ENCODE data around the gene IGSF5. TPM values are rescaled to one million over a fixed set of nuclear protein-coding genes. Genes with fewer than 3 reads are reported as not detected.
"Not testable (repeated sequence)": the region's sequence is repeated elsewhere in the genome, so short reads cannot be mapped to it uniquely, and the experiment has no call there.

The IGSF5 gene
- total RNA-seq, result not detected

GRCh38 chr21:39744883-39745282 is at the start of gene IGSF5:
Gene IGSF5 (plus strand): TSS chr21:39745183. CDS start chr21:39745510, 327 bp downstream.
- not testable (repeated sequence) for H3K4me3 Mint-ChIP-seq; H3K27me3 Mint-ChIP-seq; H3K9me3 Mint-ChIP-seq; H3K27ac Mint-ChIP-seq; H3K4me1 Mint-ChIP-seq; ATAC-seq (replicated peaks); H3K36me3 Mint-ChIP-seq (ENCODE audit: low read depth)

- Mint-ChIP-seq H3K4me3 (no peak overlapping the region), H3K9me3 (no peaks in the 10 kb centered on the region), H3K27me3 (peaks cover 4% of the 10 kb centered on the region), H3K4me1 (no peaks in the 10 kb centered on the region), H3K27ac (no peak overlapping the region), H3K36me3 (ENCODE audit: low read depth) (no peaks in the 10 kb centered on the region)
- no peak for ATAC-seq (replicated peaks)
These were observed 48.8 kb upstream of the IGSF5 start for GRCh38 chr21:39696196-39696595.

- H3K4me1 Mint-ChIP-seq, result no peaks in the 10 kb centered on the region
- H3K27ac Mint-ChIP-seq, result no peak overlapping the region
- H3K9me3 Mint-ChIP-seq, result no peaks in the 10 kb centered on the region
- peaks cover 4% of the 10 kb centered on the region for H3K27me3 Mint-ChIP-seq
- no peaks in the 10 kb centered on the region for H3K36me3 Mint-ChIP-seq (ENCODE audit: low read depth)
- no peak for ATAC-seq (replicated peaks)
- no peak overlapping the region for H3K4me3 Mint-ChIP-seq
These were observed 48.4 kb upstream of the IGSF5 start for GRCh38 chr21:39696618-39697017.

GRCh38 chr21:39700318-39700717 is 44.7 kb upstream of the IGSF5 start:
- Mint-ChIP-seq H3K4me3 (no peak overlapping the region), H3K9me3 (no peaks in the 10 kb centered on the region), H3K4me1 (no peaks in the 10 kb centered on the region), H3K27me3 (peaks cover 4% of the 10 kb centered on the region), H3K27ac (no peak overlapping the region), H3K36me3 (ENCODE audit: low read depth) (no peaks in the 10 kb centered on the region)
- no peak for ATAC-seq (replicated peaks)

- H3K27ac Mint-ChIP-seq, result no peak overlapping the region
- no peak overlapping the region for H3K4me3 Mint-ChIP-seq
These were observed 41.4 kb upstream of the IGSF5 start for GRCh38 chr21:39703578-39703977.

GRCh38 chr21:39705849-39706248 is 39.1 kb upstream of the IGSF5 start:
- H3K4me3 Mint-ChIP-seq, result no peak overlapping the region
- no peaks in the 10 kb centered on the region for H3K4me1 Mint-ChIP-seq
- no peak overlapping the region for H3K27ac Mint-ChIP-seq
- ATAC-seq (replicated peaks), result no peak
- H3K9me3 Mint-ChIP-seq, result no peaks in the 10 kb centered on the region
- H3K27me3 Mint-ChIP-seq, result no peaks in the 10 kb centered on the region
- H3K36me3 Mint-ChIP-seq (ENCODE audit: low read depth), result no peaks in the 10 kb centered on the region

More at GRCh38 chr21:39703578-39703977, 41.4 kb upstream of the IGSF5 start:
- no peaks in the 10 kb centered on the region for H3K4me1 Mint-ChIP-seq
- peaks cover 4% of the 10 kb centered on the region for H3K27me3 Mint-ChIP-seq
- no peak for ATAC-seq (replicated peaks)
- no peaks in the 10 kb centered on the region for H3K9me3 Mint-ChIP-seq
- no peaks in the 10 kb centered on the region for H3K36me3 Mint-ChIP-seq (ENCODE audit: low read depth)

- Mint-ChIP-seq H3K4me1 (no peaks in the 10 kb centered on the region), H3K36me3 (ENCODE audit: low read depth) (no peaks in the 10 kb centered on the region), H3K27ac (no peak overlapping the region), H3K27me3 (no peaks in the 10 kb centered on the region), H3K4me3 (no peak overlapping the region), H3K9me3 (no peaks in the 10 kb centered on the region)
- ATAC-seq (replicated peaks), result no peak
These were observed 37.7 kb upstream of the IGSF5 start for GRCh38 chr21:39707316-39707715.

- ATAC-seq (replicated peaks), result no peak
- Mint-ChIP-seq H3K36me3 (ENCODE audit: low read depth) (no peaks in the 10 kb centered on the region), H3K4me3 (no peak overlapping the region), H3K27me3 (peaks cover 4% of the 10 kb centered on the region), H3K9me3 (no peaks in the 10 kb centered on the region), H3K27ac (no peak overlapping the region), H3K4me1 (no peaks in the 10 kb centered on the region)
These were observed 34.1 kb upstream of the IGSF5 start for GRCh38 chr21:39710866-39711265.

GRCh38 chr21:39712273-39712672 is 32.7 kb upstream of the IGSF5 start:
- Mint-ChIP-seq H3K27me3 (peaks cover 4% of the 10 kb centered on the region), H3K27ac (no peak overlapping the region), H3K4me1 (no peaks in the 10 kb centered on the region), H3K36me3 (ENCODE audit: low read depth) (no peaks in the 10 kb centered on the region), H3K4me3 (no peak overlapping the region), H3K9me3 (no peaks in the 10 kb centered on the region)
- ATAC-seq (replicated peaks), result no peak

GRCh38 chr21:39712976-39713375 is 32.0 kb upstream of the IGSF5 start:
- no peaks in the 10 kb centered on the region for H3K9me3 Mint-ChIP-seq
- no peak overlapping the region for H3K27ac Mint-ChIP-seq
- no peak for ATAC-seq (replicated peaks)
- no peak overlapping the region for H3K4me3 Mint-ChIP-seq
- H3K27me3 Mint-ChIP-seq, result peaks cover 7% of the 10 kb centered on the region
- no peaks in the 10 kb centered on the region for H3K4me1 Mint-ChIP-seq
- H3K36me3 Mint-ChIP-seq (ENCODE audit: low read depth), result no peaks in the 10 kb centered on the region

- Mint-ChIP-seq H3K27ac (no peak overlapping the region), H3K9me3 (no peaks in the 10 kb centered on the region), H3K36me3 (ENCODE audit: low read depth) (no peaks in the 10 kb centered on the region), H3K4me3 (no peak overlapping the region), H3K27me3 (peaks cover 11% of the 10 kb centered on the region), H3K4me1 (no peaks in the 10 kb centered on the region)
- ATAC-seq (replicated peaks), result no peak
These were observed 31.1 kb upstream of the IGSF5 start for GRCh38 chr21:39713905-39714304.

GRCh38 chr21:39714331-39714730 is 30.7 kb upstream of the IGSF5 start:
- no peak for ATAC-seq (replicated peaks)
- Mint-ChIP-seq H3K27ac (no peak overlapping the region), H3K4me3 (no peak overlapping the region)

GRCh38 chr21:39715804-39716397 is 29.1 kb upstream of the IGSF5 start:
- Mint-ChIP-seq H3K9me3 (no peaks in the 10 kb centered on the region), H3K36me3 (ENCODE audit: low read depth) (no peaks in the 10 kb centered on the region), H3K27me3 (peaks cover 16% of the 10 kb centered on the region), H3K27ac (no peak overlapping the region), H3K4me1 (no peaks in the 10 kb centered on the region), H3K4me3 (no peak overlapping the region)
- ATAC-seq (replicated peaks), result no peak

More at GRCh38 chr21:39714331-39714730, 30.7 kb upstream of the IGSF5 start:
- Mint-ChIP-seq H3K4me1 (no peaks in the 10 kb centered on the region), H3K36me3 (ENCODE audit: low read depth) (no peaks in the 10 kb centered on the region), H3K27me3 (peaks cover 12% of the 10 kb centered on the region), H3K9me3 (no peaks in the 10 kb centered on the region)

- Mint-ChIP-seq H3K27me3 (peaks cover 19% of the 10 kb centered on the region), H3K27ac (no peak overlapping the region), H3K36me3 (ENCODE audit: low read depth) (no peaks in the 10 kb centered on the region), H3K4me1 (no peaks in the 10 kb centered on the region), H3K9me3 (no peaks in the 10 kb centered on the region), H3K4me3 (no peak overlapping the region)
- no peak for ATAC-seq (replicated peaks)
These were observed 24.7 kb upstream of the IGSF5 start for GRCh38 chr21:39720126-39720778.

GRCh38 chr21:39721885-39722284 is 23.1 kb upstream of the IGSF5 start:
- Mint-ChIP-seq H3K4me3 (no peak overlapping the region), H3K27ac (no peak overlapping the region), H3K27me3 (peaks cover 19% of the 10 kb centered on the region), H3K36me3 (ENCODE audit: low read depth) (no peaks in the 10 kb centered on the region), H3K4me1 (no peaks in the 10 kb centered on the region), H3K9me3 (no peaks in the 10 kb centered on the region)
- no peak for ATAC-seq (replicated peaks)
